DND-41 (cell line): ENCODE results near the gene NAT9.

ENCODE experiments used
- ATAC-seq: fragments of 200-7000 bp; cut with Tn5 transposase; 3 replicates; pipeline ENCODE4 v1.9.1; 2021; ENCODE audit warnings: low read depth; ENCODE audit not compliant: insufficient read depth
- DNase-seq: peaks from one replicate; pipeline ENCODE4 v3.0.0-alpha.2; 2020
- H2AFZ ChIP-seq: 2 replicates; pipeline ENCODE4 v1.6.0; 2012; ENCODE audit warnings: low read depth, low read length
- H3K27ac ChIP-seq: 2 replicates; pipeline ENCODE4 v1.5.1; 2012; ENCODE audit warnings: low read length, inconsistent platforms
- H3K27me3 ChIP-seq: fragments of 200-600 bp; sonication (generic); 2 replicates; pipeline ENCODE4 v1.6.0; 2012; ENCODE audit warnings: low read length, mild to moderate bottlenecking, inconsistent platforms; ENCODE audit not compliant: insufficient read depth, poor library complexity
- H3K36me3 ChIP-seq: 2 replicates; pipeline ENCODE4 v1.5.1; 2012; ENCODE audit warnings: low read length, inconsistent platforms; ENCODE audit not compliant: insufficient read depth
- H3K4me1 ChIP-seq: 2 replicates; pipeline ENCODE4 v1.5.1; 2012; ENCODE audit warnings: mild to moderate bottlenecking, low read length; ENCODE audit not compliant: insufficient read depth
- H3K4me2 ChIP-seq: 2 replicates; pipeline ENCODE4 v1.6.0; 2012; ENCODE audit warnings: mild to moderate bottlenecking, moderate library complexity, low read length, inconsistent platforms; ENCODE audit not compliant: insufficient read depth
- H3K4me3 ChIP-seq, 2 experiments: fragments of 200-600 bp in 1 of 2; shearing (Covaris generic) in 1 of 2; 2 replicates each; pipeline ENCODE4 v1.5.1; 2012 to 2016; ENCODE audit warnings: inconsistent platforms in 2 of 2, low read length in 2 of 2, mild to moderate bottlenecking in 2 of 2, low read depth in 1 of 2, moderate library complexity in 1 of 2
- H3K79me2 ChIP-seq: 2 replicates; pipeline ENCODE4 v1.6.0; 2012; ENCODE audit warnings: low read length, inconsistent platforms; ENCODE audit not compliant: insufficient read depth
- H3K9ac ChIP-seq: 2 replicates; pipeline ENCODE4 v1.6.0; 2012; ENCODE audit warnings: low read depth, mild to moderate bottlenecking, inconsistent platforms, low read length, moderate library complexity
- H3K9me3 ChIP-seq: 2 replicates; pipeline ENCODE4 v1.5.1; 2012; ENCODE audit warnings: low read length, moderate library complexity, mild to moderate bottlenecking, inconsistent platforms; ENCODE audit not compliant: insufficient read depth, severe bottlenecking
- H4K20me1 ChIP-seq: 2 replicates; pipeline ENCODE4 v1.6.0; 2012; ENCODE audit warnings: low read length; ENCODE audit not compliant: insufficient read depth
- EZH2 ChIP-seq: IDR thresholded peaks from 3 replicates; pipeline ENCODE4 v1.6.1; 2012; ENCODE audit warnings: borderline replicate concordance, low read depth, mild to moderate bottlenecking, moderate library complexity, low read length, inconsistent platforms; ENCODE audit not compliant: severe bottlenecking
- TF ChIP-seq, protein P1 (sequence below): IDR thresholded peaks from 2 replicates; pipeline ENCODE4 v1.5.1; 2012; ENCODE audit warnings: borderline replicate concordance, low read length, moderate library complexity, mild to moderate bottlenecking; ENCODE audit not compliant: poor library complexity, severe bottlenecking; ENCODE audit errors: extremely low read depth

NAT9 gene

DNA sequence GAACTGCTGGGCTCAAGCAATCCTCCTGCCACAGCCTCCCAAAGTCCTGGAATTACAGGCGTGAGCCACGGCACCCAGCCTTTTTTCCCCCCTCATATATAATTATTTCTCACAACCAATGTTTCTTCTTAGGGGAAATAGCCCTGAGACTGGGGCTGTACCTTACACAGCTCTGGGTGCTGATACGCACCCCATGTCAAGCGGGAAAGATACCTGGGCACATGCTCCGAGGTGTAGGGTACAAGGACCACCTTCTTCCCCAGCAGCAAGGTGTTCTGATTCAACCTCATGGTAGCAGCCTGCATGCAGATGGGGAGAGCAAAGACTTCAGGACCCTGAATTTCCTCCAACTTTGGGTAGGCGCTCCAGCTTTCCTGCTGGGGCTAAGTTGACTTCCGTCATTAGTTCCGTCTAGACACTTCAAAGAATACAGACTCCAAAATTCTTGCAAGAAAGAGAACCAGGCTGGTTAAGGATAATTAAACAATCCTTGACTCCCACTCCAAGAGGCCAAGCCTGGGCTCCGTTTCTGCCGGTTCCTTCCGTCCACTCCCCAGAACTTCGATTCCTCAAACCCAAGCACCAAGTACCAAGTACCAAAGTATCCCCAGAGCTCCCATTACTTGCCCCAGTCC, 619 bp downstream of the NAT9 start:
- Histone ChIP-seq H3K4me3 (peak overlapping the region; percentile 87 to 90), H3K79me2 (peaks cover 47% of the 10 kb centered on the region), H3K4me1 (peaks cover 23% of the 10 kb centered on the region), H4K20me1 (peaks cover 40% of the 10 kb centered on the region; the same call in 1 of the 2 replicates), H3K36me3 (peaks cover 42% of the 10 kb centered on the region), H3K9ac (peak overlapping the region; percentile 81), H3K4me2 (peak overlapping the region; percentile 100), H2AFZ (peak overlapping the region; percentile 86), H3K27me3 (no peaks in the 10 kb centered on the region), H3K9me3 (no peaks in the 10 kb centered on the region), H3K27ac (peak overlapping the region; percentile 87)
- ATAC-seq (0 out of 3 replicates have a peak, but pooled peaks have one; percentile 0), DNase-seq (no peak)
- TF ChIP-seq, protein P1, sequence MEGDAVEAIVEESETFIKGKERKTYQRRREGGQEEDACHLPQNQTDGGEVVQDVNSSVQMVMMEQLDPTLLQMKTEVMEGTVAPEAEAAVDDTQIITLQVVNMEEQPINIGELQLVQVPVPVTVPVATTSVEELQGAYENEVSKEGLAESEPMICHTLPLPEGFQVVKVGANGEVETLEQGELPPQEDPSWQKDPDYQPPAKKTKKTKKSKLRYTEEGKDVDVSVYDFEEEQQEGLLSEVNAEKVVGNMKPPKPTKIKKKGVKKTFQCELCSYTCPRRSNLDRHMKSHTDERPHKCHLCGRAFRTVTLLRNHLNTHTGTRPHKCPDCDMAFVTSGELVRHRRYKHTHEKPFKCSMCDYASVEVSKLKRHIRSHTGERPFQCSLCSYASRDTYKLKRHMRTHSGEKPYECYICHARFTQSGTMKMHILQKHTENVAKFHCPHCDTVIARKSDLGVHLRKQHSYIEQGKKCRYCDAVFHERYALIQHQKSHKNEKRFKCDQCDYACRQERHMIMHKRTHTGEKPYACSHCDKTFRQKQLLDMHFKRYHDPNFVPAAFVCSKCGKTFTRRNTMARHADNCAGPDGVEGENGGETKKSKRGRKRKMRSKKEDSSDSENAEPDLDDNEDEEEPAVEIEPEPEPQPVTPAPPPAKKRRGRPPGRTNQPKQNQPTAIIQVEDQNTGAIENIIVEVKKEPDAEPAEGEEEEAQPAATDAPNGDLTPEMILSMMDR: no peak
- TF ChIP-seq EZH2: no peak

DNA sequence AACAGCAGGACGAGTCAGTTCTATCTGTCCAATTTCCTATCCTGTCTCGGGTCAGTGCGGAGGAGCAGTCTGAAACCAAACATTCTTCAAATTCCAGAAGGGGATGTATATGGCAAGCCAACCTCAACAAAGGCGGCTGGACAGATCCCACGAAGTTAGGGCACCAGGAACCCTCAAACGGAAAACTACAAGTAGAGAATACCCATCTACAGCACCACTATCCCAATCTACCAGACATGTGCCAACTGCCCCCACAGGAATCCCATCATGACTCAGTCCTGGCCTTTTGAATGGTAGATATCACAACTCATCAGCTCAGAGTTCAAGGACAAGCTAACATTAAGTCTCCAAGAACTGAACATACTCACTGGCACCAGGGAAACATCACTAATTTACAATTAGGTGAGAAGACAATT, 2.3 kb downstream of the NAT9 start:
- peaks cover 56% of the 10 kb centered on the region for H4K20me1 ChIP-seq
- H3K4me2 ChIP-seq: no peak overlapping the region; the same call in 1 of the 2 replicates
- H3K9me3 ChIP-seq: no peaks in the 10 kb centered on the region
- peaks cover 47% of the 10 kb centered on the region for H3K79me2 ChIP-seq
- H3K9ac ChIP-seq: no peak overlapping the region
- DNase-seq (no peak), ATAC-seq (no peak)
- no peaks in the 10 kb centered on the region for H3K27me3 ChIP-seq
- H3K4me3 ChIP-seq: no peak overlapping the region
- peaks cover 52% of the 10 kb centered on the region for H3K36me3 ChIP-seq
- TF ChIP-seq, protein P1: no peak
- TF ChIP-seq EZH2: no peak
- H3K27ac ChIP-seq: no peak overlapping the region
- H2AFZ ChIP-seq: no peak overlapping the region
- peaks cover 23% of the 10 kb centered on the region for H3K4me1 ChIP-seq

DNA sequence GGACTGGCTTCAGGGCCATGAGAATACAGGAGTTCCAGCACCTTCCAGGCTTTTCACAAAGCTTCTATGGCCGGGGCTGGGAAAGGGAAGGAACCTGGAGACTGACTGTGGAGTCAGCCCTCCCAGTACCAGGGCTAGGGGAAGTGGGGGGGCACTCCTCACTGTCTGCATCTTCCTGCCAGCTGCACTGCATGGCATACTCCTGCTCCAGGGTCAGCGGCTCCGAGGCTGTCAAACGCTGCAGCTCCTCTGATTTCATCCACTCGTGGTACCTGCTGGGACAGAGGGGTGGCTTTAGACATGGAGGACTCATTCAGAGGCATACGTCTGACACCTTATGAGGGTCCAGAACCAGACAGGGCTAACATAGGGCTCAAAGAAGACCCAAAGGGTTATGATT, 2.7 kb downstream of the NAT9 start:
- peaks cover 47% of the 10 kb centered on the region for H3K79me2 ChIP-seq
- no peak for ATAC-seq
- H3K4me3 ChIP-seq: no peak overlapping the region
- H3K27me3 ChIP-seq: no peaks in the 10 kb centered on the region
- H2AFZ ChIP-seq: no peak overlapping the region
- TF ChIP-seq, protein P1: no peak
- TF ChIP-seq EZH2: no peak
- DNase-seq: no peak
- H4K20me1 ChIP-seq: peaks cover 61% of the 10 kb centered on the region
- no peak overlapping the region for H3K4me2 ChIP-seq
- no peak overlapping the region for H3K9ac ChIP-seq
- H3K4me1 ChIP-seq: peaks cover 23% of the 10 kb centered on the region
- H3K27ac ChIP-seq: no peak overlapping the region
- H3K9me3 ChIP-seq: no peaks in the 10 kb centered on the region
- peaks cover 57% of the 10 kb centered on the region for H3K36me3 ChIP-seq
